Fibroblast of the aortic adventitia (primary cell): ENCODE measurements around the gene WAPL. TPM values are rescaled to one million over a fixed set of nuclear protein-coding genes. Genes with fewer than 3 reads are reported as not detected.

Source experiments
- DNase-seq: peaks from one replicate; pipeline ENCODE4 v3.0.0-alpha.2; 2010; ENCODE audit warnings: low read depth
- H3K4me3 ChIP-seq: 2 replicates; pipeline ENCODE4 v1.5.1; 2011; ENCODE audit warnings: low read depth, mild to moderate bottlenecking, control low read depth, low read length, moderate library complexity
- CTCF ChIP-seq: IDR thresholded peaks from 2 replicates; pipeline ENCODE4 v1.5.1; 2011; ENCODE audit warnings: mild to moderate bottlenecking, low read length, control low read depth, inconsistent platforms; ENCODE audit not compliant: insufficient read depth
- total RNA-seq: library from RNA; depleted of rRNA; stranded (reverse); fragments of >200 nt; gene quantifications from 2 replicates; pipeline ENCODE4 v1.2.3, GENCODE V29; 2012; ENCODE audit warnings: low replicate concordance

Gene WAPL
- total RNA-seq, 1 donor = 40.9 TPM

GRCh38 chr10:86509145-86509544, 12.4 kb downstream of the WAPL start:
- no peak overlapping the region for H3K4me3 ChIP-seq
- TF ChIP-seq CTCF = no peak
- no peak for DNase-seq

- DNase-seq = no peak
- TF ChIP-seq CTCF = no peak
- H3K4me3 ChIP-seq = no peak overlapping the region
Measured at GRCh38 chr10:86508217-86508616, 13.4 kb downstream of the WAPL start.

GRCh38 chr10:86506499-86506898, 15.1 kb downstream of the WAPL start:
- no peak overlapping the region for H3K4me3 ChIP-seq
- no peak for DNase-seq
- no peak for TF ChIP-seq CTCF

GRCh38 chr10:86506062-86506461, 15.5 kb downstream of the WAPL start:
- TF ChIP-seq CTCF = no peak
- no peak overlapping the region for H3K4me3 ChIP-seq
- DNase-seq = no peak

GRCh38 chr10:86504510-86504909, 17.1 kb downstream of the WAPL start:
- H3K4me3 ChIP-seq = no peak overlapping the region
- TF ChIP-seq CTCF = no peak
- DNase-seq = no peak

GRCh38 chr10:86500846-86501245, 20.7 kb downstream of the WAPL start:
- no peak for DNase-seq
- no peak overlapping the region for H3K4me3 ChIP-seq
- no peak for TF ChIP-seq CTCF

- no peak overlapping the region for H3K4me3 ChIP-seq
- TF ChIP-seq CTCF = no peak
- DNase-seq = no peak
Measured at GRCh38 chr10:86498598-86498997, 23.0 kb downstream of the WAPL start.
